ENCODE data around the gene CXorf49.
"Not testable (repeated sequence)": the region's sequence is repeated elsewhere in the genome, so short reads cannot be mapped to it uniquely, and the experiment has no call there.

The CXorf49 gene

DNA sequence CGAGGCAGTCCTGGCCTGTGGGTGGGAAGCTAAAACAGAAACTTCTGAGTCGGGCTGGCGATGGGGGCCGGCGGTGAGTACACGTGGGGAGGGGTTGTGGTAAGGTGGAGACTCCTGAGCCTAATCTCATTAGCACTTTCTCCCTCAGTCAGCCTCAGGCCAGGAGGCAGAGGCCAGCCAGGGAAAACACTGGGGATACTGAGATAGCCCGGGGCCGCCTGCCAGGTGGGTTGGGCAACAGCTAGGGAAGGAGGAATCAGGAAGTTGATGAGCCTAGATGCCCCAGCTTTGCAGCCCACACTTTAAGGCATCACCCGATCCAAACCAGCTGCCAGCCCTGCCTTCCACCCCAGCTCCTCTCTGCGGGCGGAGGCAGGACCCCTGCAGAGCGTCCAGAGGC, 1.8 kb downstream of the CXorf49 start:
- H3K18ac ChIP-seq (ENCODE audit: low read length); H3K4me2 ChIP-seq (ENCODE audit: low read length); H3K4me1 ChIP-seq (ENCODE audit: control insufficient read depth in 1 of 2, insufficient read depth in 2 of 2, low read length in 2 of 2); H3K27ac ChIP-seq (ENCODE audit: low read depth, low read length); H3K9ac ChIP-seq (ENCODE audit: low read length); H3K14ac ChIP-seq (ENCODE audit: low read length); H2BK120ac ChIP-seq (ENCODE audit: insufficient read depth, low read length, poor library complexity); H3K79me1 ChIP-seq (ENCODE audit: low read length); H3K23ac ChIP-seq (ENCODE audit: low read length); H3K9me3 ChIP-seq (ENCODE audit: insufficient read depth, low read depth, low read length); H2BK12ac ChIP-seq (ENCODE audit: low read length); H2AK5ac ChIP-seq (ENCODE audit: low read length); H3K4me3 ChIP-seq (ENCODE audit: low read depth, low read length); H4K91ac ChIP-seq (ENCODE audit: low read depth, low read length); H3K79me2 ChIP-seq (ENCODE audit: control insufficient read depth, insufficient read depth, low read length, poor library complexity); H3K27me3 ChIP-seq (ENCODE audit: insufficient read depth, low read length); H4K8ac ChIP-seq (ENCODE audit: low read depth, low read length); H3K4ac ChIP-seq (ENCODE audit: low read depth, low read length); DNase-seq; H2AFZ ChIP-seq (ENCODE audit: insufficient read depth, low read length, poor library complexity); H3K36me3 ChIP-seq (ENCODE audit: control insufficient read depth in 1 of 2, insufficient read depth in 2 of 2, low read length in 2 of 2); H4K12ac ChIP-seq (ENCODE audit: low read depth, low read length); H2BK5ac ChIP-seq (ENCODE audit: low read depth, low read length, poor library complexity): not testable (repeated sequence)
- no CpG with 5 or more reads among the region's 12 CpGs for WGBS (ENCODE audit: extremely low coverage, insufficient coverage, insufficient read length)

DNA sequence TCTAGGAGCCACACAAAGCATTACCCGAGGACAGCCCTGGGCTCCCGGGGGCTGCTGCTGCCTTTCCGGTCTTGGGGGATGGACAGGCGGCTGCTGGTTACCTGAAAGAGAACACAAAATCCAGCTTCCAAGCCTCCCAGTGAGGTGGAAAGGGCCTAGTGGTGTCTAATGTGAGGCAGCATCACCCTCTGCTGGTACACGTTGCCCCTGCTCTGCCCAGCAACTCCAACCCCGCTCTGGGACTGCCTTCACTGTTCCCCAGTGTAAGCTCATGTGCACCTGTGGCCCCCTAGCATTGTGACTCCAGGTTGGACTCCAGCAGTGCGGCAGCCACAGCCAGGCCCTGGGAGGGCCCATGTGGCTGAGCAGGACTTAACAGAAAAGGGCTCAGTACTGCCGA, 2.5 kb downstream of the CXorf49 start:
- not testable (repeated sequence) for H4K8ac ChIP-seq (ENCODE audit: low read depth, low read length); H3K4me2 ChIP-seq (ENCODE audit: low read length); H3K79me1 ChIP-seq (ENCODE audit: low read length); H3K36me3 ChIP-seq (ENCODE audit: control insufficient read depth in 1 of 2, insufficient read depth in 2 of 2, low read length in 2 of 2); H3K4ac ChIP-seq (ENCODE audit: low read depth, low read length); H3K27me3 ChIP-seq (ENCODE audit: insufficient read depth, low read length); H3K18ac ChIP-seq (ENCODE audit: low read length); H2AFZ ChIP-seq (ENCODE audit: insufficient read depth, low read length, poor library complexity); H4K91ac ChIP-seq (ENCODE audit: low read depth, low read length); H3K4me1 ChIP-seq (ENCODE audit: control insufficient read depth in 1 of 2, insufficient read depth in 2 of 2, low read length in 2 of 2); H3K4me3 ChIP-seq (ENCODE audit: low read depth, low read length); H3K27ac ChIP-seq (ENCODE audit: low read depth, low read length); DNase-seq; H2BK120ac ChIP-seq (ENCODE audit: insufficient read depth, low read length, poor library complexity); H4K12ac ChIP-seq (ENCODE audit: low read depth, low read length); H2BK5ac ChIP-seq (ENCODE audit: low read depth, low read length, poor library complexity); H3K79me2 ChIP-seq (ENCODE audit: control insufficient read depth, insufficient read depth, low read length, poor library complexity); H2BK12ac ChIP-seq (ENCODE audit: low read length); H2AK5ac ChIP-seq (ENCODE audit: low read length); H3K23ac ChIP-seq (ENCODE audit: low read length); H3K14ac ChIP-seq (ENCODE audit: low read length); H3K9me3 ChIP-seq (ENCODE audit: insufficient read depth, low read depth, low read length); H3K9ac ChIP-seq (ENCODE audit: low read length)
- WGBS (ENCODE audit: extremely low coverage, insufficient coverage, insufficient read length) = no CpG with 5 or more reads among the region's 8 CpGs

DNA sequence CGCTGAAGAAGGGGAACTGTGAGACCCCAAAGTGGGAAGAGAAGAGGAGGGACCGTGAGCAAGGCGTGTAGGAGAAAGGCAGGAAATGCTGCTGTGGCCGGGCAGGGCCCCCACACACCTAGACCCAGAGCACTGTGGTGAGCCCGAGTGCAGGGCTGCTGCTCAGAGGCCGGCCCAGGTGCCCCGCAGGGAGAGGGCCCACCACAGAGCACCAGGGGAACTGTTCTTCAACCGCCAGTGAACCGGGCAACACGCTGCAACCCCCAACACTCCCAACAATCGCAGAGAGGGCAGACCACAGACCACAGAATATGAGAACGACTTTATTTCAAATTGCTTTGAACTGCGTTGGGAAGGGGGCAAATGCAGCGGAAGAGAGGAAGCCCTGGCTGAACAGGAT, 4.0 kb downstream of the CXorf49 start:
- H3K9me3 ChIP-seq (ENCODE audit: insufficient read depth, low read depth, low read length); H3K36me3 ChIP-seq (ENCODE audit: control insufficient read depth in 1 of 2, insufficient read depth in 2 of 2, low read length in 2 of 2); H3K4me3 ChIP-seq (ENCODE audit: low read depth, low read length); H3K27ac ChIP-seq (ENCODE audit: low read depth, low read length); H4K91ac ChIP-seq (ENCODE audit: low read depth, low read length); H2AK5ac ChIP-seq (ENCODE audit: low read length); H3K4ac ChIP-seq (ENCODE audit: low read depth, low read length); H3K27me3 ChIP-seq (ENCODE audit: insufficient read depth, low read length); H3K4me2 ChIP-seq (ENCODE audit: low read length); H2BK120ac ChIP-seq (ENCODE audit: insufficient read depth, low read length, poor library complexity); H3K9ac ChIP-seq (ENCODE audit: low read length); H4K8ac ChIP-seq (ENCODE audit: low read depth, low read length); H3K18ac ChIP-seq (ENCODE audit: low read length); H3K79me1 ChIP-seq (ENCODE audit: low read length); H3K79me2 ChIP-seq (ENCODE audit: control insufficient read depth, insufficient read depth, low read length, poor library complexity); H2BK5ac ChIP-seq (ENCODE audit: low read depth, low read length, poor library complexity); H3K14ac ChIP-seq (ENCODE audit: low read length); DNase-seq; H2BK12ac ChIP-seq (ENCODE audit: low read length); H3K4me1 ChIP-seq (ENCODE audit: control insufficient read depth in 1 of 2, insufficient read depth in 2 of 2, low read length in 2 of 2); H4K12ac ChIP-seq (ENCODE audit: low read depth, low read length); H2AFZ ChIP-seq (ENCODE audit: insufficient read depth, low read length, poor library complexity); H3K23ac ChIP-seq (ENCODE audit: low read length): not testable (repeated sequence)
- no CpG with 5 or more reads among the region's 14 CpGs for WGBS (ENCODE audit: extremely low coverage, insufficient coverage, insufficient read length)

DNA sequence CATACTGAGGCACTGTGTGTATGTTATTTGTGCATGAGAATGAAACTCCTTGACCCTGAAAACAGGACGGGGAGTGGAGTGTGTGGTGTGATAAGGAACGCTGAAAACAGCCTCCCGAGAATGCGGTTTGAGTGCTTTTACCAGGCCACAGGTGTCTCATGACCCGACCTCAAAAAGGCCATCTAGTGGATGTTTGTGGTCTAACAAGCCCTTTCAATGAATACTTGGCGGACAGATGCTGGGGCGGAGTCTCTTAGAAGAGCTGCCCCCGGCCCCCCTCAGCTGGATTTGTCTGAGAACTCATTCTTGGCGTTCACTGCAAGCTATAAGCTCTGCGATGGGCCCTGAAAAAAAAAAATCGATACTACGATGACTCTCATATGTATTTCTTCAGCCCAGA, 15.2 kb downstream of the CXorf49 start:
- not testable (repeated sequence) for H4K91ac ChIP-seq (ENCODE audit: low read depth, low read length); H3K79me2 ChIP-seq (ENCODE audit: control insufficient read depth, insufficient read depth, low read length, poor library complexity); H3K9me3 ChIP-seq (ENCODE audit: insufficient read depth, low read depth, low read length); H3K4me3 ChIP-seq (ENCODE audit: low read depth, low read length); H3K9ac ChIP-seq (ENCODE audit: low read length); H2BK5ac ChIP-seq (ENCODE audit: low read depth, low read length, poor library complexity); H4K8ac ChIP-seq (ENCODE audit: low read depth, low read length); H3K79me1 ChIP-seq (ENCODE audit: low read length); H2BK12ac ChIP-seq (ENCODE audit: low read length); H3K36me3 ChIP-seq (ENCODE audit: control insufficient read depth in 1 of 2, insufficient read depth in 2 of 2, low read length in 2 of 2); H2AK5ac ChIP-seq (ENCODE audit: low read length); H3K14ac ChIP-seq (ENCODE audit: low read length); H3K4me2 ChIP-seq (ENCODE audit: low read length); H3K23ac ChIP-seq (ENCODE audit: low read length); H3K27me3 ChIP-seq (ENCODE audit: insufficient read depth, low read length); H2BK120ac ChIP-seq (ENCODE audit: insufficient read depth, low read length, poor library complexity); H4K12ac ChIP-seq (ENCODE audit: low read depth, low read length); H3K18ac ChIP-seq (ENCODE audit: low read length); H3K27ac ChIP-seq (ENCODE audit: low read depth, low read length); H3K4me1 ChIP-seq (ENCODE audit: control insufficient read depth in 1 of 2, insufficient read depth in 2 of 2, low read length in 2 of 2); DNase-seq; H2AFZ ChIP-seq (ENCODE audit: insufficient read depth, low read length, poor library complexity); H3K4ac ChIP-seq (ENCODE audit: low read depth, low read length)
- WGBS (ENCODE audit: extremely low coverage, insufficient coverage, insufficient read length) = no CpG with 5 or more reads among the region's 12 CpGs

DNA sequence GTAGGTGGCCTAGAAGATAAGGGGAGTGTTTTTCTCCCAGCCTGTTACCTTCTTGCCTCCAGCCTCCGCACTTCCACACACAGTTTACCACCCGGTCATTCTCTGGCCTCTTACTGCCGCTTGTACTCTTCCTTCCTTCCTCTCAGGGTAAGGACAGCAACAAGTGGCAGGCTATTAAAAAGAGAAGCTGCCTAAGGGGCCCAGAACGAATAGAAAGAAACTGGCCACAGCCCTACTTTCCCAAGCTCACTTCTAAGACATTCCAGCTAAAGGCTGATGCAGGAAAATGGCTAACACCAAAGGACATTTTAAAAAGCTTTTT, 19.1 kb downstream of the CXorf49 start:
- H3K27ac ChIP-seq (ENCODE audit: low read depth, low read length); H3K9me3 ChIP-seq (ENCODE audit: insufficient read depth, low read depth, low read length); H2AFZ ChIP-seq (ENCODE audit: insufficient read depth, low read length, poor library complexity); H3K9ac ChIP-seq (ENCODE audit: low read length); H3K4me2 ChIP-seq (ENCODE audit: low read length); H4K12ac ChIP-seq (ENCODE audit: low read depth, low read length); H3K4me1 ChIP-seq (ENCODE audit: control insufficient read depth in 1 of 2, insufficient read depth in 2 of 2, low read length in 2 of 2); H4K8ac ChIP-seq (ENCODE audit: low read depth, low read length); H3K79me2 ChIP-seq (ENCODE audit: control insufficient read depth, insufficient read depth, low read length, poor library complexity); H3K23ac ChIP-seq (ENCODE audit: low read length); DNase-seq; H3K4me3 ChIP-seq (ENCODE audit: low read depth, low read length); H3K4ac ChIP-seq (ENCODE audit: low read depth, low read length); H2BK120ac ChIP-seq (ENCODE audit: insufficient read depth, low read length, poor library complexity); H3K36me3 ChIP-seq (ENCODE audit: control insufficient read depth in 1 of 2, insufficient read depth in 2 of 2, low read length in 2 of 2); H2BK5ac ChIP-seq (ENCODE audit: low read depth, low read length, poor library complexity); H4K91ac ChIP-seq (ENCODE audit: low read depth, low read length); H3K27me3 ChIP-seq (ENCODE audit: insufficient read depth, low read length); H3K18ac ChIP-seq (ENCODE audit: low read length); H2AK5ac ChIP-seq (ENCODE audit: low read length); H3K14ac ChIP-seq (ENCODE audit: low read length); H2BK12ac ChIP-seq (ENCODE audit: low read length); H3K79me1 ChIP-seq (ENCODE audit: low read length): not testable (repeated sequence)
- WGBS (ENCODE audit: extremely low coverage, insufficient coverage, insufficient read length) = no CpG with 5 or more reads among the region's 4 CpGs
